Lower lobe of right lung (tissue), 2 donors: ENCODE measurements around the gene ZMYM4. TPM values are rescaled to one million over a fixed set of nuclear protein-coding genes. Genes with fewer than 3 reads are reported as not detected.

Experiments
- ATAC-seq, 2 donors: fragments of 200-7000 bp; cut with Tn5 transposase; one replicate each; pipeline ENCODE4 v1.9.1; 2020 to 2022; ENCODE audit warnings: mild to moderate bottlenecking in 2 of 2, moderate library complexity in 2 of 2
- DNase-seq: peaks from one replicate; pipeline ENCODE4 v3.0.0-alpha.2; 2020
- H3K27ac ChIP-seq: fragments of 200-600 bp; one replicate; pipeline ENCODE4 v1.8.0; 2022
- H3K27me3 ChIP-seq: fragments of 200-600 bp; one replicate; pipeline ENCODE4 v1.8.0; 2022; ENCODE audit warnings: low read depth
- H3K36me3 ChIP-seq: fragments of 200-600 bp; one replicate; pipeline ENCODE4 v1.8.0; 2022; ENCODE audit warnings: mild to moderate bottlenecking
- H3K4me1 ChIP-seq: fragments of 200-600 bp; one replicate; pipeline ENCODE4 v1.8.0; 2022
- H3K4me3 ChIP-seq: fragments of 200-600 bp; one replicate; pipeline ENCODE4 v1.8.0; 2022; ENCODE audit warnings: mild to moderate bottlenecking
- H3K9me3 ChIP-seq: fragments of 200-600 bp; one replicate; pipeline ENCODE4 v1.8.0; 2022
- intact Hi-C: fragments of 100-400 bp; cut with DNase I; formaldehyde crosslinking; loops from one replicate; pipeline ENCODE4 v1.11.0; 2022
- total RNA-seq: library from RNA; stranded (reverse); fragmentation: NEBNext Ultra II Directional; extraction: Animal tissue kit (Norgen Biotek cat#: 25700); gene quantifications from one replicate; pipeline ENCODE4 v1.2.1, GENCODE V29; 2021
- TF ChIP-seq, protein P1 (sequence below): fragments of 200-600 bp; IDR thresholded peaks from one replicate; pipeline ENCODE4 v1.8.0; 2022; ENCODE audit warnings: antibody characterized with exemption, mild to moderate bottlenecking
- donor health status: DM: no; HTN: yes; CAD: no; lungs with severe emphysema.

Gene ZMYM4
- total RNA-seq, 1 donor from 2014 or later: 48.4 TPM

GRCh38 chr1:35359995-35360394 lies 91.5 kb downstream of the ZMYM4 start:
- Histone ChIP-seq H3K27ac (no peak overlapping the region), H3K9me3 (no peaks in the 10 kb centered on the region), H3K4me1 (peaks cover 5% of the 10 kb centered on the region), H3K27me3 (no peaks in the 10 kb centered on the region), H3K36me3 (peaks cover 20% of the 10 kb centered on the region), H3K4me3 (no peak overlapping the region)
- TF ChIP-seq, protein P1, sequence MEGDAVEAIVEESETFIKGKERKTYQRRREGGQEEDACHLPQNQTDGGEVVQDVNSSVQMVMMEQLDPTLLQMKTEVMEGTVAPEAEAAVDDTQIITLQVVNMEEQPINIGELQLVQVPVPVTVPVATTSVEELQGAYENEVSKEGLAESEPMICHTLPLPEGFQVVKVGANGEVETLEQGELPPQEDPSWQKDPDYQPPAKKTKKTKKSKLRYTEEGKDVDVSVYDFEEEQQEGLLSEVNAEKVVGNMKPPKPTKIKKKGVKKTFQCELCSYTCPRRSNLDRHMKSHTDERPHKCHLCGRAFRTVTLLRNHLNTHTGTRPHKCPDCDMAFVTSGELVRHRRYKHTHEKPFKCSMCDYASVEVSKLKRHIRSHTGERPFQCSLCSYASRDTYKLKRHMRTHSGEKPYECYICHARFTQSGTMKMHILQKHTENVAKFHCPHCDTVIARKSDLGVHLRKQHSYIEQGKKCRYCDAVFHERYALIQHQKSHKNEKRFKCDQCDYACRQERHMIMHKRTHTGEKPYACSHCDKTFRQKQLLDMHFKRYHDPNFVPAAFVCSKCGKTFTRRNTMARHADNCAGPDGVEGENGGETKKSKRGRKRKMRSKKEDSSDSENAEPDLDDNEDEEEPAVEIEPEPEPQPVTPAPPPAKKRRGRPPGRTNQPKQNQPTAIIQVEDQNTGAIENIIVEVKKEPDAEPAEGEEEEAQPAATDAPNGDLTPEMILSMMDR: no peak
- DNase-seq (no peak), ATAC-seq (no peak)
- intact Hi-C loops: no loop called here

DNA sequence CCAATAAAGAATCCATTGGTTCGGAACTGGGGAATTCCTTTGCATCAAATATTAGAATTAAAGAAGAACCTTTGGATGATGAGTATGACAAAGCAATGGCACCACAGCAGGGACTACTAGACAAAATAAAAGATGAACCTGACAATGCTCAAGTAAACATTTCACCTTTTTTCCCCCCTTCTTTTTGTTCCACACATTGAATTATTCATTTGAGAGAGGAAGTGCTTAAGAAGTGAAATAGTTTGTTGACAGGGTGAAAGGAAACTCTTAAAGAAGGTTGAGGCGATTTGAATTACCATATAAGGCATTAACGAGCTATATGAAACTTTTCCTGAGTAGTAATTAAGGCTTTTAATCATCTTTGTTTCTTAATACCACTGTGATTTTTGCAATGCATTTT lies 93.1 kb downstream of the ZMYM4 start:
- peaks cover 5% of the 10 kb centered on the region for H3K4me1 ChIP-seq
- H3K9me3 ChIP-seq: no peaks in the 10 kb centered on the region
- DNase-seq (no peak), ATAC-seq (no peak)
- TF ChIP-seq, protein P1: no peak
- no peak overlapping the region for H3K4me3 ChIP-seq
- intact Hi-C loops: no loop called here
- no peaks in the 10 kb centered on the region for H3K27me3 ChIP-seq
- no peak overlapping the region for H3K27ac ChIP-seq
- peaks cover 20% of the 10 kb centered on the region for H3K36me3 ChIP-seq

- intact Hi-C loops: no loop called here
- Histone ChIP-seq H3K36me3 (peaks cover 27% of the 10 kb centered on the region), H3K4me3 (no peak overlapping the region), H3K4me1 (peaks cover 5% of the 10 kb centered on the region), H3K9me3 (no peaks in the 10 kb centered on the region), H3K27me3 (no peaks in the 10 kb centered on the region), H3K27ac (no peak overlapping the region)
- DNase-seq (no peak), ATAC-seq (no peak)
- TF ChIP-seq, protein P1: no peak
Measured at GRCh38 chr1:35364741-35365140, 96.2 kb downstream of the ZMYM4 start.

- intact Hi-C loops: no loop called here
- DNase-seq (no peak), ATAC-seq (no peak)
- TF ChIP-seq, protein P1: no peak
- Histone ChIP-seq H3K36me3 (peaks cover 17% of the 10 kb centered on the region), H3K27ac (no peak overlapping the region), H3K4me3 (no peak overlapping the region), H3K4me1 (peaks cover 5% of the 10 kb centered on the region), H3K9me3 (no peaks in the 10 kb centered on the region), H3K27me3 (no peaks in the 10 kb centered on the region)
Measured at GRCh38 chr1:35367914-35368313, 99.4 kb downstream of the ZMYM4 start.

DNA sequence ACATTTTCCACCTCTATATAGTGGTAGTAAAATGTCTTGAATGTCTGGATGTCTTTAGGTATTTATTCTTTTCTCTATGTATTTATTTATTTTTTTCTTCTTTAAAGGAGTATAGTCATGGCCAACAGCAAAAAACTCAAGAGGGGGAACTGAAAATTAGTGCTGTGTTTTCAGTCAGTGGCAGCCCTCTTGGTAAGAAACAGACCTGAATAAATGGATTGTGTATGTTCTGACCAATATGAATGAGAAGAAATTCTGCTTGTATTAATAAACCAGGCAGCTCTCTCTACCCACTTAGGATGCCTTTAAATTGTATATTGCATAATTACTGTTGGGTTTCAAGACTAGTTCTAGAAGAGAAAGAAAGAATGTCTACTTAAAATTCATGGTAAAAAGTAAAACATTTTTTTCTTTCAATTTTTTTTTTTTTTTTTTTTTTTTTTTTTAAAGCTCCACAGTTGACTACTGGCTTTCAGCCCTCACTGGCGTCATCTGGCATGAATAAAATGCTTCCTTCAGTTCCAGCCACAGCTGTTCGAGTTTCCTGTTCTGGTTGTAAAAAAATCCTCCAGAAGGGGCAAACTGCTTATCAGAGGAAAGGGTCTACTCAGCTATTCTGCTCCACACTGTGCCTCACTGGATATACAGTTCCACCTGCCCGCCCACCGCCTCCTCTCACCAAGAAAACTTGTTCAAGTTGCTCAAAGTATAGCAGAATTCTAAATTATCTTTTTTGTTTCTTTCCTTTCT lies 101.6 kb downstream of the ZMYM4 start:
- Histone ChIP-seq H3K36me3 (peaks cover 10% of the 10 kb centered on the region), H3K9me3 (no peaks in the 10 kb centered on the region), H3K27ac (no peak overlapping the region), H3K27me3 (no peaks in the 10 kb centered on the region), H3K4me1 (no peaks in the 10 kb centered on the region), H3K4me3 (no peak overlapping the region)
- TF ChIP-seq, protein P1: no peak
- intact Hi-C loops: no loop called here
- ATAC-seq (peak; percentile 33 to 34), DNase-seq (no peak)
